Gastroesophageal sphincter (tissue), 3 donors: ENCODE measurements around the gene RSF1.

Source experiments
- CTCF ChIP-seq, 4 experiments: fragments of 200-600 bp in 2 of 4; fragments of 450-650 bp in 2 of 4; sonication (generic) in 1 of 4; IDR thresholded peaks; one replicate each; pipeline ENCODE4 v1.5.1; 2017 to 2019; ENCODE audit warnings: antibody characterized with exemption in 4 of 4, mild to moderate bottlenecking in 2 of 4, moderate library complexity in 2 of 4
- POLR2A ChIP-seq, 2 donors: fragments of 450-650 bp; IDR thresholded peaks; one replicate each; pipeline ENCODE4 v1.6.1; 2017; ENCODE audit warnings: antibody characterized with exemption in 2 of 2, mild to moderate bottlenecking in 2 of 2, moderate library complexity in 1 of 2
- POLR2AphosphoS5 ChIP-seq: sonication (generic); formaldehyde crosslinking; IDR thresholded peaks from one replicate; pipeline ENCODE4 v1.6.1; 2017; ENCODE audit warnings: antibody characterized with exemption

DNA sequence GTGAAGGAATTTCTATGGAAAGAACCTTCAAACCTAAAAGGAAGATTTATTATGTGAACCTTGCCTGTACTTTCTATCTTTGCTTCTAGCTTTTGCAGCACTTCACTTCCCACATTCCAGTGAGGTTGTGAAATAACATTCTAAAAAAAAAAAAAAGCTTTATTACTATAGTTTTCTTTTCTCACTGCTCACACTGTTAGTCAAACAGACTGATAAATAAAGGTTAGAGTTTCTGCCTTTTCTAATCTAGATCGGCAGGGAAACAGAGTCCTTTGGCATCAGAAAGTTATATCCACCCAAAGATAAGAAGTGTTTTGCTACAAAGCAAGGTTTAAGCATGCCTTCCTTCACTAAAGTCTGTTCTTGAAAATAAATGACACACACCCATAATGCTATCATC is 3.3 kb upstream of the RSF1 start:
- TF ChIP-seq CTCF (IDR thresholded peaks at IDR 0.05) = no peak
- TF ChIP-seq POLR2A (IDR thresholded peaks at IDR 0.05) = no peak
- no peak for TF ChIP-seq POLR2AphosphoS5
